Ascending aorta (tissue), 2 donors: ENCODE results near the gene MECR. TPM values are rescaled to one million over a fixed set of nuclear protein-coding genes. Genes with fewer than 3 reads are reported as not detected.
"Not testable (repeated sequence)": the region's sequence is repeated elsewhere in the genome, so short reads cannot be mapped to it uniquely, and the experiment has no call there.

Experiments
- DNase-seq, 2 donors: peaks; one replicate each; pipeline ENCODE4 v3.0.0-alpha.2; 2019; ENCODE audit warnings: low spot score in 2 of 2
- H3K27ac ChIP-seq, 2 donors: fragments of 200-600 bp; sonication (generic); one replicate each; pipeline ENCODE4 v1.5.1; 2016 to 2017; ENCODE audit warnings: mild to moderate bottlenecking in 1 of 2
- H3K27me3 ChIP-seq: fragments of 200-600 bp; sonication (generic); one replicate; pipeline ENCODE4 v1.5.1; 2017
- H3K36me3 ChIP-seq, 2 donors: fragments of 200-600 bp; sonication (generic); one replicate each; pipeline ENCODE4 v1.5.1; 2016
- H3K4me1 ChIP-seq, 2 donors: fragments of 200-600 bp; sonication (generic); one replicate each; pipeline ENCODE4 v1.5.1; 2016 to 2017; ENCODE audit warnings: mild to moderate bottlenecking in 1 of 2
- H3K4me3 ChIP-seq, 2 donors: fragments of 200-600 bp; sonication (generic); one replicate each; pipeline ENCODE4 v1.5.1; 2016 to 2017; ENCODE audit warnings: mild to moderate bottlenecking in 1 of 2
- H3K9me3 ChIP-seq, 2 donors: fragments of 200-600 bp; sonication (generic); one replicate each; pipeline ENCODE4 v1.5.1; 2016
- intact Hi-C: fragments of 100-400 bp; cut with DNase I; formaldehyde crosslinking; loops from one replicate; pipeline ENCODE4 v1.15.1; 2023
- total RNA-seq: library from RNA; depleted of rRNA; stranded (reverse); fragments of >200 nt; gene quantifications from one replicate; pipeline ENCODE4 v1.1.0, GENCODE V29; 2016
- TF ChIP-seq, protein P1 (sequence below), 3 experiments: fragments of 200-600 bp in 2 of 3; fragments of 450-650 bp in 1 of 3; sonication (generic) in 2 of 3; IDR thresholded peaks; one replicate each; pipeline ENCODE4 v1.5.1; 2016 to 2019; ENCODE audit warnings: antibody characterized with exemption in 3 of 3, mild to moderate bottlenecking in 1 of 3, moderate library complexity in 1 of 3

MECR gene
- total RNA-seq, 1 donor from 2014 or later: 1.2 TPM

DNA sequence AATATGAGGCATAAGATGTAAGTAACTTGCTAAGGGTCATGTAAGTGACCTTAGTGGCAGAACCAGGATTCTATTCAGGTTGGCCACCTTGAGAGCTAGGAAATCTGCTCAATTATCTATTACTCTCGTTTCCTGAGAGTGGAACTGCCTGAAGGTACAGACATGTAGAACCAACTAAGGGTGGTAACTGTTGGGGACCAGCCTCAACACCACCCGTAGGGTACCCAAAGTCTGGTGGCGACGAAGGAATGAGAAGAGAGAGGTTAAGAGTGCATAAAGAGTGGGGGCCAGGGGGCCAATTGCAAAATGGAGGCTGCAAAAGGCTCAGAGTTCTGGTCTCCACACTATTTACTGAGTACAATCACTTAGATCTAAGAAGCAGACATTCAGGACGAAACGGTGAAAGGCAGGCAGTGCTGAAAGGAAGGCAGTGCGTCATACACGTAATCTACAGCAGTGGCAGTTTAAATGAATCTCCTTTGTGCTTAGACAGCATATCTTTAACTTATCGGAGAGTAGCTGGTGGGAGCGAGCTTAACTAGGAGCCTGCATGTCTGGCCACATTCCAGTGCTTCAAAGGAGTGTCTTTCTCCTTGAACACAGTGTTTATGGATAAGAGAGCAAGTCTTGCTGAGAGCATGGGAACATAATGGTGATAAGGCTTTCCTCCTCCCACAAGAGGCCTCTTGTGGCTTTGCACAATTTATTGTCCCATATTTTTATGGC lies 74.0 kb downstream of the MECR start:
- Histone ChIP-seq H3K27me3 (no peaks in the 10 kb centered on the region), H3K36me3 (peaks cover 71 to 84% of the 10 kb centered on the region in 2 donors), H3K27ac (peak overlapping the region in 1 of 2 donors; percentile 47), H3K4me3 (no peak overlapping the region), H3K9me3 (no peaks in the 10 kb centered on the region), H3K4me1 (peaks cover 0 to 7% of the 10 kb centered on the region in 2 donors)
- TF ChIP-seq, protein P1, sequence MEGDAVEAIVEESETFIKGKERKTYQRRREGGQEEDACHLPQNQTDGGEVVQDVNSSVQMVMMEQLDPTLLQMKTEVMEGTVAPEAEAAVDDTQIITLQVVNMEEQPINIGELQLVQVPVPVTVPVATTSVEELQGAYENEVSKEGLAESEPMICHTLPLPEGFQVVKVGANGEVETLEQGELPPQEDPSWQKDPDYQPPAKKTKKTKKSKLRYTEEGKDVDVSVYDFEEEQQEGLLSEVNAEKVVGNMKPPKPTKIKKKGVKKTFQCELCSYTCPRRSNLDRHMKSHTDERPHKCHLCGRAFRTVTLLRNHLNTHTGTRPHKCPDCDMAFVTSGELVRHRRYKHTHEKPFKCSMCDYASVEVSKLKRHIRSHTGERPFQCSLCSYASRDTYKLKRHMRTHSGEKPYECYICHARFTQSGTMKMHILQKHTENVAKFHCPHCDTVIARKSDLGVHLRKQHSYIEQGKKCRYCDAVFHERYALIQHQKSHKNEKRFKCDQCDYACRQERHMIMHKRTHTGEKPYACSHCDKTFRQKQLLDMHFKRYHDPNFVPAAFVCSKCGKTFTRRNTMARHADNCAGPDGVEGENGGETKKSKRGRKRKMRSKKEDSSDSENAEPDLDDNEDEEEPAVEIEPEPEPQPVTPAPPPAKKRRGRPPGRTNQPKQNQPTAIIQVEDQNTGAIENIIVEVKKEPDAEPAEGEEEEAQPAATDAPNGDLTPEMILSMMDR (IDR thresholded peaks at IDR 0.05): no peak
- no peak for DNase-seq
- intact Hi-C loops: no loop called here

DNA sequence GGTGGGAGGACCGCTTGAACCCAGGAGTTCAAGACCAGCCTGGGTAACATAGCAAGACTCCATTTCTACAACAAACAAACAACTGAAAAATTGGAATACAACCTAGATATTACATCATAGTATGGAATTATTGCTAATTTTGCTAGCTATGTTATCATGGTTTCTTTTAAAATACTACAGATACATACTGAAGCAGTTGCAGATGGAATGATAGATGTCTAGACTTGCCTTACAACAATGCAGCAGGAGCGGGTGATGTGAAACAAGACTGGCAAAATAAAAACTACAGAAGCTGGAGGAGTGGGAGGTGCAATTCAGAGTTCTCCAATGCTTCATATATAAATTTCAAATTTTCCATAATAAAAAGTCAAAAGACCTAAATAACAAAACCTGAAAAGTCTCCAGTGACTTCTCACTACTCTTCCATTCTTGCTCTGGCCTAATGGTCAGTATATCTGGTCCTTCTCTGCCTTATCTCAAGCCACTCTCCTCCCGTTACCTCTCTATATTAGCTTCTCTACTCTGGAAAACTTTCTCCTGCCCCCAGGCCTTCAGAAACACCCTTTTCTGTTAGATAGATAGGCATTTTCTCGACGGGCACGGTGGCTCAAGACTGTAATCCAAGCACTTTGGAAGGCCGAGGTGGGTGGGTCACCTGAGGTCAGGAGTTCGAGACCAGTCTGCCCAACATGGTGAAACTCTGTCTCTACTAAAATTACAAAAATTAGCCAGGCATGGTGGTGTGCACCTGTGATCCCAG lies 78.5 kb downstream of the MECR start:
- H3K36me3 ChIP-seq: peaks cover 84 to 100% of the 10 kb centered on the region in 2 donors
- intact Hi-C loops: no loop called here

DNA sequence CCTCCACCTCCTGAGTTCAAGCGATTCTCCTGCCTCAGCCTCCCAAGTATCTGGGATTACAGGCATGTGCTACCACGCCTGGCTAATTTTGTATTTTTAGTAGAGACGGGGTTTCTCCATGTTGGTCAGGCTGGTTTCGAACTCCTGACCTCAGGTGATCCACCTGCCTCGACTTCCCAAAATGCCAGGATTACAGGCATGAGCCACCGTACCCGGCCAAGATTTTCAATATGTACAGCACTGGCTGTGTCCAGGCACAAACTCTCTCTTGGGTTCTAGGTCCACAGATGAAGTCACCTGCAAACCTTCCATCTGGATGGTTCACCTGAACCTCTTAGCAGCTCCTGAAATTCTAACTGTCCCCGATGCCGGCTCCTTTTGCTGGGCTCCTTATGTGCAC lies 80.4 kb downstream of the MECR start:
- DNase-seq, H3K4me1 ChIP-seq, intact Hi-C loops, H3K27me3 ChIP-seq, H3K27ac ChIP-seq, H3K9me3 ChIP-seq, H3K4me3 ChIP-seq: not testable (repeated sequence)
- H3K36me3 ChIP-seq: peaks cover 94 to 100% of the 10 kb centered on the region in 2 donors

More for the DNA sequence above, 78.5 kb downstream of the MECR start:
- peaks cover 0 to 7% of the 10 kb centered on the region in 2 donors for H3K4me1 ChIP-seq
- H3K9me3 ChIP-seq: no peaks in the 10 kb centered on the region
- no peaks in the 10 kb centered on the region for H3K27me3 ChIP-seq
- DNase-seq: no peak
- H3K27ac ChIP-seq: no peak overlapping the region
- TF ChIP-seq, protein P1 (IDR thresholded peaks at IDR 0.05): no peak
- no peak overlapping the region for H3K4me3 ChIP-seq

GRCh38 chr1:29148656-29149491 lies 81.9 kb downstream of the MECR start:
- TF ChIP-seq, protein P1 (IDR thresholded peaks at IDR 0.05): no peak
- H3K4me3 ChIP-seq: no peak overlapping the region
- no peaks in the 10 kb centered on the region for H3K27me3 ChIP-seq
- H3K36me3 ChIP-seq: peaks cover 86 to 94% of the 10 kb centered on the region in 2 donors
- intact Hi-C loops: no loop called here
- H3K4me1 ChIP-seq: no peaks in the 10 kb centered on the region
- DNase-seq: no peak
- no peak overlapping the region for H3K27ac ChIP-seq
- H3K9me3 ChIP-seq: no peaks in the 10 kb centered on the region

- Histone ChIP-seq H3K4me3 (no peak overlapping the region), H3K36me3 (peaks cover 57 to 65% of the 10 kb centered on the region in 2 donors), H3K4me1 (no peaks in the 10 kb centered on the region), H3K27ac (no peak overlapping the region), H3K9me3 (no peaks in the 10 kb centered on the region), H3K27me3 (no peaks in the 10 kb centered on the region)
- no peak for DNase-seq
- TF ChIP-seq, protein P1 (IDR thresholded peaks at IDR 0.05): no peak
- intact Hi-C loops: no loop called here
Measured at GRCh38 chr1:29145739-29146437, 84.8 kb downstream of the MECR start.
